Hepatocyte (in vitro differentiated cells): ENCODE data around the gene SLC25A6.

Experiments
- EZH2 ChIP-seq: fragments of 200-600 bp; sonication (generic); IDR thresholded peaks from 2 replicates; pipeline ENCODE4 v1.6.1; 2016; ENCODE audit warnings: antibody characterized with exemption, mild to moderate bottlenecking, borderline replicate concordance
- TF ChIP-seq, protein P1 (sequence below): fragments of 200-600 bp; sonication (generic); IDR thresholded peaks from 2 replicates; pipeline ENCODE4 v1.5.1; 2016; ENCODE audit warnings: antibody characterized with exemption, mild to moderate bottlenecking; ENCODE audit not compliant: poor library complexity

- no peak for TF ChIP-seq EZH2
- TF ChIP-seq, protein P1, sequence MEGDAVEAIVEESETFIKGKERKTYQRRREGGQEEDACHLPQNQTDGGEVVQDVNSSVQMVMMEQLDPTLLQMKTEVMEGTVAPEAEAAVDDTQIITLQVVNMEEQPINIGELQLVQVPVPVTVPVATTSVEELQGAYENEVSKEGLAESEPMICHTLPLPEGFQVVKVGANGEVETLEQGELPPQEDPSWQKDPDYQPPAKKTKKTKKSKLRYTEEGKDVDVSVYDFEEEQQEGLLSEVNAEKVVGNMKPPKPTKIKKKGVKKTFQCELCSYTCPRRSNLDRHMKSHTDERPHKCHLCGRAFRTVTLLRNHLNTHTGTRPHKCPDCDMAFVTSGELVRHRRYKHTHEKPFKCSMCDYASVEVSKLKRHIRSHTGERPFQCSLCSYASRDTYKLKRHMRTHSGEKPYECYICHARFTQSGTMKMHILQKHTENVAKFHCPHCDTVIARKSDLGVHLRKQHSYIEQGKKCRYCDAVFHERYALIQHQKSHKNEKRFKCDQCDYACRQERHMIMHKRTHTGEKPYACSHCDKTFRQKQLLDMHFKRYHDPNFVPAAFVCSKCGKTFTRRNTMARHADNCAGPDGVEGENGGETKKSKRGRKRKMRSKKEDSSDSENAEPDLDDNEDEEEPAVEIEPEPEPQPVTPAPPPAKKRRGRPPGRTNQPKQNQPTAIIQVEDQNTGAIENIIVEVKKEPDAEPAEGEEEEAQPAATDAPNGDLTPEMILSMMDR: no peak
Observed at GRCh38 chrX:1440506-1440905, 48.6 kb upstream of the SLC25A6 start.
